ENCODE results near the gene FMO3.

The FMO3 gene

DNA sequence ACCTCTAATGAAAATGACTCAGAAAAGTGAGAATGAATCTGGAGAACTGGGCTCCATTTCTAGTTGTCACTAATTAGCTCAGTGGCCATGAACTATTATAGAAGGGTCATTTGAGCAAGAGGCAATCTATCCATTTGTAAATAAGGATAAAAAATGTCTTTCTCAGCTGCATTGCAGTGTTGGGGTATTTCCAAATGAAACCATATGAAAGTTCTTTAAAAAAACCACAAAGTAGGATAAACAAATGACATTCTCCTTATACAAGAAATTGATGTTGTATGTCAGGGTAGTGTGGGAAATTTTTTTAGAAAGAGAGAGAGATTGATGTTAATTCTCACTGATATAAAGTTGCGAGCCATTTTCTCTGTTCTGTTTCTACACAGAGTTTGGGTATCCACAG, 26.0 kb downstream of the FMO3 start:
- DNase-seq = peak; percentile 24

DNA sequence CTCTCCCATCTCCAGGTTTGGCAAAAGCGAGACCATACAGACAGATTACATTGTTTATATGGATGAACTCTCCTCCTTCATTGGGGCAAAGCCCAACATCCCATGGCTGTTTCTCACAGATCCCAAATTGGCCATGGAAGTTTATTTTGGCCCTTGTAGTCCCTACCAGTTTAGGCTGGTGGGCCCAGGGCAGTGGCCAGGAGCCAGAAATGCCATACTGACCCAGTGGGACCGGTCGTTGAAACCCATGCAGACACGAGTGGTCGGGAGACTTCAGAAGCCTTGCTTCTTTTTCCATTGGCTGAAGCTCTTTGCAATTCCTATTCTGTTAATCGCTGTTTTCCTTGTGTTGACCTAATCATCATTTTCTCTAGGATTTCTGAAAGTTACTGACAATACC, 26.4 kb downstream of the FMO3 start:
- no peak for DNase-seq

DNA sequence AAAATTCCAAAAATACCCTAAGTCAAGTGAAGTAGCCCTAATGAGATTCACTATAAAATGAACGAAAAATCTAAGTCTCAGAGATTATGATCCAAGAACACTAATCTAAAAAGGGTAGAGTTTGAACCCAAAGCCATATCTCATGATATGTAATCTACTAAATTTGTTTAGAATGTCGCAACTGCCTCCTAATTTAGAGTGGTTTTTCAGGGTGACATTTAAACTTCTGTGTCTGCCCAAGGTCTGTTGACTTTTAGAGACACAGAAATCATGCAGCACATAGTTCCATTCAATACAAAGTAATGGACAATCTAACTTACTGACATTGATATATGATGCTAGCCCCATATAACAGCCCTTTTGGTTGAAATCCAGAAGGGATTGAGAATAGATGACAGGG, 28.9 kb downstream of the FMO3 start:
- DNase-seq = no peak

DNA sequence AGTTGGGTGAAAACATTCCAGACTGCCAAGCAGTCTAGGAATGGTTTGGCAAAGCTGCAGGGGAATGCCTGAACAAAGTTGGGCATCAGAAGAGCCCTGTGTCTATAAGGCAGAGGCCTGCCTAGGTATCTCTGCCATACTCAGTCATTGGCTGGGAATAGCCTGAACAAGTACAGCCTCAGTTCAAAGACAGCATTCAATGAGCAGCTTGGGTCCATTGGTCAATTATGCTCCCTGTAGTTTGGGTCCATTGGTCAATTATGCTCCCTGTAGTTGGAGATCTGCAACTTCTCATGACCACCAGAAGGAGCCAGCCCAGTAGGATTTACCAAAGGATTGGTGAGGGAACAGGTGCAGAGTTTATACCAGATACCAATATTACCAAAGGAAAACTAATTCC, 31.6 kb downstream of the FMO3 start:
- DNase-seq = no peak

DNA sequence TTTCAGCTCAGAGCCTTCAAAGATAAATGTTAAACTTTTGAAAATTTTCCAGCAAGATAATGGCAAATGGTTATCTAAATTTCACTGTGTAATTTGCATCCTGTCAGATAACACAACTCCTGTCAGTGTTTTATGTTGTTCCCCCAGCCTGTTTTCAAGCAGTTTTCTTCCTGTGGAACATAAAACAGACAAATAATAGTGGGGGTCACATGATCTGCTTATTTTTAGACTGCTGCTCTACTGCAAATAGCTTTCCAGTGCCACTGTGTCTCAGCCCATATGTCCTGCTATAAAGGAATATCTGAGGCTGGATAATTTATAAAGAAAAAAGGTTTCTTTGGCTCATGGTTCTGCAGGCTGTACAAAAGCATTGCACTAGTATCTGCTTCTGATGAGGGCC, 32.2 kb downstream of the FMO3 start:
- no peak for DNase-seq

DNA sequence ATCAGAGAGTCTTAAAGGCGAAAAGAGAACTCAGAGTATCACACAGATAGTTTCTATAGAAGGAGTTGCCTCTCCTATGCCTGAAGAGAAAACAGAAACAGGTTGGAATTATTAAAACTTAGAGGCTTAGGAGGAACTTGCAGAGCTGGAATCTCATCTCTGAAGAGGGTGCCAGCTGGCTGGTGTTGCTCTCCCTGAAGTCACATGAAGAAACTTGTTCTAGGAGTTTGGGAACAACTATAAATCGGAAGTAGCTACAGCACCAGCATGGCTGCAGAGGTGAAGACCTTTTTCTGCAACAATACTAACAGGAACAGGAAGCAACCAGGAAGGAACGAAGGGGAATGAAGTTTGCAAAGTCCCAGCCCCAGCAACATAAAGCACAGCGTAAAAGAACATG, 35.8 kb downstream of the FMO3 start:
- DNase-seq = no peak

DNA sequence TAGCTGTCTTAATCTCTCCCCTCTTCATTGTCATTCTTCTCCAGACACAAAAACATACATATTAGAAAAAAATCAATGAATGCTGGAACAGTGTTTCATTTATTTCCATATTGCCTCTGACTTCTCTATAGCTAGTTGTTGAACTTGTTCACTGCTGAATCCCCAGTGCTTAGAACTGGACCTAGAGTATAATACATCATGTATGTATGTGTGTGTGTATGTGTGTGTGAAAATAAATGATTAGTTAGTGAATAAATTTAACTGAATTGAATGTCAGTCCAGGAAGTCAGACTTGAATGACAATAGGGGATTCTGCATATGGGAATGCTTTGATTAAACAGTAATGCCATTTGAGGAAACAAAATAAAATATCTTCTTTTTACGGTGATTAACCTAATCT, 36.4 kb downstream of the FMO3 start:
- no peak for DNase-seq

DNA sequence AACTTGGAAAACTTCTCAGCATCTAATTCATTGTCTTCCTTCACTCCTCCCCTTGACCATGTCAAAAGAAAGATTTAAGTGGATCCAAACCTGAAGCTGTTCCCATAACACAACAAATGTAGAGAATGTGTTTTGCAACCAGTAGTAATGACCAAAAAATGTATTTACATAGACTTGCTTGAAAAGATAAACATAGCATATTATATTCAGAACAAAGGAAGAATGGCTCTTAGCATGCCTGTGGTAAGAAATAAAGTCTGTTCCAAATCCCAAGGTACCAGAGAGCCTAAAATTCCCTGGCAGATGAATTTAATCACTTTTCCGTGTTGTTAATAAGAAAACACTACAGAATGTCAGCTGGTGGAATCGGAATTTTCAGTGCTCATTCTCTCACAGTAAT, 36.8 kb downstream of the FMO3 start:
- peak; percentile 82 for DNase-seq

DNA sequence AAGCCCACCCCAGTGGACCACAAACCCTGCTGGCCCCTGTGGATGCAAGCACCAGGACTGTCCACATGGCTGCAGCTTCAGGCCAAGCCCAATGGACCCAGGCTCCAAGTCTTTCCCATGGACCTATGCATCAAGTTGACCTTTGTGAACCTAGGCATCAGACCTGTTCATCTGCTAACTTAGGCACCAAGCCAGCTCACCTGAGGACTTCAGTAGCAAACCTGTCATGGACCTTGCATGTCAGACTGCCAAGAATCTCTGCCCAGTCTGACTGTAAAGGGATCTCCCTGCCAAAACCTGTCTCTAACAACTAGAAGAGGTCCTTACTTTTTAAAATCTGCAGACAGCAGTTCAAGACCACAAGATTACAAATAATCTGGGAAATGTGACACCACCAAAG, 37.8 kb downstream of the FMO3 start:
- DNase-seq = no peak

DNA sequence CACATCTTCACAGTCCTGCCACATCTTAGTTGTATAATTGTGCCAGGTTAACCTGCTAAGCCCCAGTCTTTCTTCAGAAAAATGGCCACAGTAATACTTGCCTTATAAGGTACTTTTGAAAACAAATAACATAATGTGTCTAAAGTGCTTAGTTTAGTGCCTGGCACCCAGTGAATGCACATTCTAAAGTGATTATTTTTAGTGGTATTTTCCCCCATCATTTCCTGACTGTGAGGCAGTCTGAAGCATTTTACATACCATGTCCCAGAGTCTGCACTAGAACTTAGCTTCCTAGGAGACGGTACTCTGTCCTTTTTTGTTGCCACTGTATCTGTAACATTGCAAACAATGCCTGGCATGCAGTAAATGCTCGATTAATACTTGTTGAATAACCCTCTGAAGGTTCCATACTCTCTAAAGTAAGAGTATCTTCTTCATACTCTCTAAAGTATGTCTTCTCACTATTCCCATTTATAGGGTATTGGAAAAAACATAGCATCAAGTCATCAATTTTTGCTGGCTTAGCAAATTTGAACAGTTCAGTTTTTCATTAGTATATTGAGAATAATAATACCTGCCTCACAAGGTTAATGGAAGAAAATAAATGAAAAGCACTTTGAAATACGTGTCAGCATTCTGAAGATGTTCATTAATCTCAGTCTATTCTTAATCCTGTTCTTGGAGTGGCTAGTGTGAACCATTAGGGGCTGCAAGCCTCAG, 43.7 kb downstream of the FMO3 start:
- peak; percentile 17 for DNase-seq

DNA sequence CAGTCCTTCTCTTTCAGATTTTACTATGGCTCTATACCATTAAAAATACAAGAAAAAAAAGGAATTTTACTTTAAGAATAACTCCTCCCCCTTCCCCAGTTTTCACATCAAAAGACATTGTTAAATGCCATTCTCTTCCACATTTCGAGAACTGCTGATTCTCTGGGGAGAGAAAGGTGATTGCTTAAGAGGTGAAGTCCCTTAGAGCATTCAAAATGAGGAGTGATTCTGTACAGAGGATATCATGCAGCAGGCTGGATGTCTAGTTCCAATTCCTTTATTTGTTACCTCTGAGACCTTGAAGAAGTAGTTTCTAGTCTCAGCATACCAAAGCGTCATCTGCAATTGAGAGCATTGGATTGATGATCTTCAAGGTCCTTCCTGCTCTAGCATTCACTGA, 46.9 kb downstream of the FMO3 start:
- no peak for DNase-seq

DNA sequence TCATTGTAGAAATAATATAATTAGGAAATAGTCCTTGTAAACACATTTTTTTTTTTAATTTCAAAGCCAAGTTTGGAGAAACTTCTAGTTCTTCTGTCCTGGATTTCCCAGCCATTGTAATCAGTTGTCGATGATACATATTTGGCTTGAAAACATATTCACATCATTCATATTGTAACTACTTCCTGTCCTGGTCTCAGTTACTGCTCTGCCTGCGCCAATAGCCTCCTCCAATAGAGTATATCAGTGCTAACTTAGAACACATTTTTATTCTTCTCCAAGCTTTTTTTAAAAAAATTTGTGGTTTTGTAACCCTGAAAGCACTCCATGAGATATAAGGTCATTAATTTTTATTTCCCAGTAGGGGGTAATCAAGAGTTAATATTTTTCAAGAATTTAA, 48.3 kb downstream of the FMO3 start:
- no peak for DNase-seq

DNA sequence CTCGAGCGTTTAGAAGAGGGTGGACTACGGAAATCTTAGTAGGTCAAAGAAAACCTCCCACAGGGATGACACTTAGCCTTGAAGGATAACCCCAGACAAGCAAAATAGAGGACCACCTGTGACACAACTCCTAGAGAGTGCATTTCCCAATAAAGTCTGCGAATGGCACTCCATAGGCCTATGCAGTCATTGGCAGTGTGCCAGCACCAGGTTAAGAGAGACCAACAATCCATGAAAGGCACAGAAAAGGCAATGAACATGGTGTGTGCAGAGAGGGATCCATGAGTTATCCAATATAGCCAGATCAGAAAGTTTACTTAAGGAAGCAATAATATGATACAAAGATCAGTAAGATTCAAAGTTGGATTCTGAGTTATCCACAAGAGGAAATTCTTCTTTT, 49.2 kb downstream of the FMO3 start:
- no peak for DNase-seq

DNA sequence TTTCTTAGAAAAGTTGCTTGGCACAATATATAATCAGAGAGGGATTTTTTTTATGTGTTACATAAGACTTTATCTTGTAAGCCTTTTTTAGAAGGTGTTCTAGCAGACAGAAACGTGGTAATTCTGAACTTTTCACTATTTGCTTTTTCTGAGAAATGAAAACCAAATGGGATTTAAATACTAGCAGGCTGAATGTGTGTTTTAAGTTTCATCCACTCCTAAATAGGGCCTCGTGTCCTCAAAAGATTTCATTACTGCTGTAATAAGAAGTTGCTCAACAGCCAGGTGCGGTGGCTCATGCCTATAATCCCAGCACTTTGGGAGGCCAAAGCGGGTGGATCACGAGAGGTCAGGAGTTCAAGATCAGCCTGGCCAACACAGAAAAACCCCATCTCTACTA, 49.7 kb downstream of the FMO3 start:
- DNase-seq = no peak

DNA sequence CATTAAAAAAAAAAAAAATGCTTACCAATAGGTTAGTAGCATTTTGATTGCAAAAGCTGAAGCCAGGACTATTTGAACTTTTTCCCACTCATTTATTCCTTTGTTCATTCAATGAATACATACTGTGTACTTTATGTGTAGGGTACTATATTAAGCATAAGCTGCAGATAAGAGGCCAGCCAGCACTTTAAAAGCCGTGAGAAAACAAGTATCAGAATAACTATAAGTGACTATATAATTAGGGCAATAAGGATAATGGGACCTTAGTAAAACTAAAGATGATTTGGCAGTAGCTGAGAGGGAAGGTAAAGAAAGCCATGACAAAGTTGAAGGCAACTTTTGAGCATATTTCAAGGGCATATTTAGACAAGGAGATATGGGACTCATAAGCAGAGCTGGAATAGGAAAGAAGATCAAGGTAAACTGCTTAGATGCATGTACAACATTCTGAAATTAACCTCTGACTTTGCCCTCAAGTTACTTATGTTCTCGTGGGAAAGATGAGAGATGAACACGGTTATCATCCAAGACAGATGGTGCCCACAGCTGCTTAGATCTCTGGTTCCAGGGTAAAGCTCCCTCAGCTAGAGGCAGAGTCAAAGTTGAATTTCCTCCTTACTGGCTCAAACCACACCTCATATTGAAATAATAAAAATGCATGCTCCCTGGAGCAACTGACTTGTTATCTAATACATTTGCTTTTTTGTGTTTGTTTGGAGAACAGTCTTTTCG, 50.4 kb downstream of the FMO3 start:
- no peak for DNase-seq

DNA sequence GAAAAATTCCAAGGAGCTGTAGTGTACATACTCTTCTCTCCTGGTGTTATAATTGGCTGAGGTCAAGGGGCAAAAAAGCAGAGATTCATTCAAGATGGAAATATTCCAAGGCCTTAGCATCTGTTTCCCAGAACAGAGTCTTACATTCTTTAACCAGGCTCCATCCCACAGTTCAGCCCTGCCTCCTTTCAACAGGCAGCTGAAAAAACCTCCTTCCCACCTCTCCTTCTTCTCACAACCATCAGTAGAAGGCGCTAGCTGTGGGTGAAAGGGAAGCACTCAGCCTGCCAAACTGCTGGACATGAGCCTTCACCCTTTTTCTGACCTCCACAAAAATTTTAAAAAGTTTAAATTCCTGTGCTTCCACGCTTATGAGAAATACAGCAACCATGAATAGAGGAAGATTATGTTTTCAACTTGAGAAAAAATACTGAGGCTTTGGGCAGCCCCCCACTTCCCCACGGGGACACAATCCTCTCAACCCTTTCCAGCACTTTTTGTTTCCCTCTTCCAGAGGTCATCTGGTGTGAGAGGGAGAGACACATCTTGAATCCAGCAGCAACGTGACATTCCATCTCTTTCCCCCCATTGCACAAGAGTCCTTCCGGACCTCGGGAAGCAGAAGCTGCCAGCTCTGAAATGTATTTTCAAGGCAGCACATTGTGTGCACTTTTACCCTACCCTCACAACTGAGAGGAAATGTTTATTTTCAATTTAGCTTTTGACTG, 51.1 kb downstream of the FMO3 start:
- DNase-seq = peak; percentile 93

DNA sequence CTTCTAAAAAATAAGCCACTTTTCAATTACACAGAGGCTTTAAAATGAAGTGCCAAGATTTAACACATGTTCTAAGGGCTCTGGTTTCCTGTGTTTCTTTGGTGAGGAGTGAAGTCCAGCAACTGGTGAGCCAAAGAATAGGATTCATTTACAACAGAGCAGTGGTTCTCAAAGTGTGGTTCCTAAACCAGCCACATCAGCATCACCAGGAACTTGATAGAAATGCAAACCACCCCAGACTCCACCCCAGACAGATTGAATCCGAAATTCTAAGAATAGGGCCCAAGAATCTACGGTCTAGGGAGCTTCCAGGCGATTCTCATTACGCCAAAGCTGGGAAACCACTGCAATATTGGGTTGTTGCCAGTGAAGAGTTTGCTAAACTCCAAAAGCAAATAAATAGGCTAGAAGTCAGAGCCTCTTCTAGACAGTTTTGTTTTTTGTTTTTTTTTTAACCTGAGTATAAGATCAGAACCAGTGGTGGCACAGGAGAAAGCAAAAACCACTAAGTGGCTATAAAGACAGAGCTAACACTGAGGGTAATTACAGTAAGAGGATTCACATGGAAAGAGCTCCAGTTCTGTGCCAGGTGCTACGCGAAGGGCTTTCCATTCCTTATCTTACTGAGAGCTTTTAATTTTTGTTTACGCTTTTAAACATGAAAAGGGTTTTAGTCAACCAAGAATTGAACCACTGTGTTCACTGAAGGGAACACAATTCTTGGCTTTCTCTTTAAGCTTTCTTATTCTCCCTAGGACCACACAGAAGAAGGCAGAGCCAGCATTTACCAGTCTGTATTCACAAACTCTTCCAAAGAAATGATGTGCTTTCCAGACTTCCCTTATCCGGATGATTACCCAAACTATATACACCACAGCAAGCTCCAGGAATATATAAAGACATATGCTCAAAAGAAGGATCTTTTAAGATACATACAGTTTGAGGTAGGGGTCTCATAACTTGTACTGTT, 52.0 kb downstream of the FMO3 start:
- DNase-seq = peak; percentile 69

DNA sequence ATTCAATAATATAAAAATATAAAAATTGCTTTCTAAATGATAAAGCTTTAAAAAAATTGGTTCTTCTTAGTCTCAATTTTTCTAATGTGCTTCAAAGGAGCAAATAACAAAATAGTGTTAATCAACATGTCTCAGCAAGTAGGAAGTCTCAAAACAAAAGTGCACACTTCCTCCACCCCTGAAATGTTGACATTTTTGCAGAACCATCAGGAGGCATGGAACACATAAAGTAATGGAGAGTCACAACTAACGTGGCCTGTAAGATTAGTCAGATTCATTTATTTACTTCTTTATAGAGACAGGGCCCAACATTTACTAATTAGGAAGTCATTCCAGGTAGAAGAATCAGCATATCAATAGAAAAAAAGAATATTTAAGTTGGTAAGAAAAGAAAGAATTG, 59.5 kb downstream of the FMO3 start:
- no peak for DNase-seq

DNA sequence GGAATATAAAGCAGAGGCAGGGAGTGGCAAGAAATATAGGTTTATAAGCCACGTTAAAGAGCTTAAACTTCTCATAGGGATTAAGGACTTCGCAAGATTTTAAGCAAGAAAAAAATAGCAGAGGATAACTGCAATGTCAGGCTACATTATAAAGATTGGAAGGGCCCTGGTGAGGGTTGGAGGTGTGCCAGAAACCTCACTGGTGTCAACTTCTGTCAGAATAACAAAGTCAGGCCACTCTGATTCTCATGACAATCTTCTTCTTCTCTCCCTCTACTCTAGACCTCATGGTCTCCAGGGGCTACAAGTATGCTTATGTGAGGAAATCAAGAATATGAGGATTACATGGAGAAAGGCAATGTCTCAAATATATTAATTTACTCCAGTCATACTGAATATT, 61.8 kb downstream of the FMO3 start:
- no peak for DNase-seq

DNA sequence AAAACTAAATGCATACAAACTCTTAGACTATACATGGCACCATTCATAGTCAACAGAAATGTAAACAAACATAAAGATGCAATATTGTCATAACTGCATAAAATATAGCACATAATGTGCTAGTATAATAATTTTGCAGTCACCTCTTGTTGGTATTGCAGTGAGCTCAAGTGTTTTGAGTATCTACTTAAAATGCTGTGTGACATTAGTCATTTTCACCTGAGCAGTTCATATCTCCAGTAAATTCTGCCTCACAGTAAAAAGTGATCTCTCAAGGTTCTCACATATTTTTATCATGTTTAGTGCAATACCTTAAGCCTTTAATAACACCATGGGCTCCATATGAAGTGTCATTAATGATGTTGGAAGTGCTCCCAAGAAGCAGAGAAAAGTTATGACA, 64.8 kb downstream of the FMO3 start:
- no peak for DNase-seq

DNA sequence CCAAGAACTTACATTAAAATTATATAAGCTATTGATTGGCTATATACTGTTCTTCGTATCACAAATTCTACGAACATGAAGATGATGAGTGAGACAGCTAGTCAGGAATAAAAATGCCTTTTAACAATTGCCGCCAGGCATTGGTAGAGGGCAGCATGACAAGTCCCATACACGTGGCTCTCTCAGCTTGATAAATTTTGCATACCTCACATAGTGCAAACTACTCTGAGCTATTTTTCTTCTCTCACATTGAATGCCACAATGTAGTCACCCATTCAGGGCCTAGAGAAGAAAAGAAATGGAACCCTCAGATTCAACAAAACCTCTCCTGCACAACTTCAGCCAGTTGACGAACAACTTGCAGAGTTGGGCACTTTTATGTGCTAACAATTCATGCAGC, 67.4 kb downstream of the FMO3 start:
- no peak for DNase-seq

DNA sequence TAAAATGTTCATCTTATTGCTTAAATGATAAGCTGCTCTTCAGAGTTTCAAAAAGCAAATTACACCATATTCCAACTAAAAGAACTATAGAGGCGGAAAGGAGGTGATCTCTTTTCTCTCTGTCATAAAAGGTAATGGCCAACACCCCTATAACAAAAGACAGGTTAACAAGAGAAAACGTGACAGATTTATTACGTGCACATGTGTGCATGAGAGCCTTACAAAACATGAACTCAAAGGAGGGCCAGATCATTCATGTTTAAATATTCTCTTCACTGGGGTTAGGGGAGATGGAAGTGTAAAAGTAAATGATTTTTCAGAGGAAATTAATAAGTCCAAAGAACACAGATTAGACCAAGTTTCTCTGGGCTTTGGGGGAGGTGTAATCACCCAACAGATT, 67.8 kb downstream of the FMO3 start:
- DNase-seq = no peak

DNA sequence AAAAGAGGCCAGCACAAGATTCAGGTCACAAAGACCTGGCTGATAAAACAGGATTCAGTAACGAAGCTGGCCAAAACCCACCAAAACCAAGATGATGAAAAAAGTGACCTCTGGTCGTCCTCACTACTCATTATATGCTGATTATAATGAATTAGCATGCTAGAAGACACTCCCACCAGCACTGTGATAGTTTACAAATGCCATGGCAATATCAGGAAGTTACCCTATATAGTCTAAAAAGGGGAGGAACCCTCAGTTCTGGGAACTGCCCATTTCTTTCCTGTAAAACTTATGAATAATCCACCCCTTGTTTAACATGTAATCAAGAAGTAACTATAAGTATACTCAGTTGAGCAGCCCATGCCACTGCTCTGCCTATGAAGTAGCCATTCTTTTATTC, 68.4 kb downstream of the FMO3 start:
- DNase-seq = no peak
